Lung (tissue), 14 donors: ENCODE results near the gene FCGR2B. TPM values are rescaled to one million over a fixed set of nuclear protein-coding genes. Genes with fewer than 3 reads are reported as not detected.
A peak's percentile ranks its signal among the peaks of the same experiment; 100 is the strongest.
"Not testable (repeated sequence)": the region's sequence is repeated elsewhere in the genome, so short reads cannot be mapped to it uniquely, and the experiment has no call there.

Experiments
- ATAC-seq: fragments of 200-7000 bp; cut with Tn5 transposase; one replicate; pipeline ENCODE4 v1.9.1; 2020; ENCODE audit warnings: moderate number of reproducible peaks; ENCODE audit not compliant: insufficient read depth, low FRiP score
- DNase-seq, 3 donors: peaks; one replicate each; pipeline ENCODE4 v3.0.0-alpha.2; 2013 to 2017
- H3K27ac ChIP-seq, 2 donors: one replicate each; pipeline ENCODE4 v1.5.1; 2013; ENCODE audit warnings: mild to moderate bottlenecking in 2 of 2, moderate library complexity in 2 of 2, control low read depth in 1 of 2, inconsistent platforms in 1 of 2, low read depth in 1 of 2, low read length in 1 of 2
- H3K27me3 ChIP-seq, 3 donors: one replicate each; pipeline ENCODE4 v1.5.1; 2013; ENCODE audit warnings: low read length in 2 of 3; ENCODE audit not compliant: control insufficient read depth in 3 of 3, insufficient read depth in 3 of 3
- H3K36me3 ChIP-seq, 4 donors: one replicate each; pipeline ENCODE4 v1.5.1; 2013; ENCODE audit warnings: low read length in 4 of 4, mild to moderate bottlenecking in 1 of 4, moderate library complexity in 1 of 4; ENCODE audit not compliant: control insufficient read depth in 4 of 4, insufficient read depth in 4 of 4
- H3K4me1 ChIP-seq, 5 donors: one replicate each; pipeline ENCODE4 v1.5.1; 2013; ENCODE audit warnings: low read length in 5 of 5, mild to moderate bottlenecking in 2 of 5, moderate library complexity in 1 of 5; ENCODE audit not compliant: control insufficient read depth in 5 of 5, insufficient read depth in 5 of 5
- H3K4me3 ChIP-seq: one replicate; pipeline ENCODE4 v1.5.1; 2013; ENCODE audit warnings: mild to moderate bottlenecking, control low read depth, moderate library complexity
- H3K9ac ChIP-seq, 2 donors: one replicate each; pipeline ENCODE4 v1.5.1; 2013; ENCODE audit warnings: low read length in 2 of 2, control low read depth in 1 of 2; ENCODE audit not compliant: insufficient read depth in 1 of 2
- H3K9me3 ChIP-seq, 4 donors: one replicate each; pipeline ENCODE4 v1.5.1; 2013; ENCODE audit warnings: low read length in 3 of 4, mild to moderate bottlenecking in 1 of 4, moderate library complexity in 1 of 4; ENCODE audit not compliant: control insufficient read depth in 4 of 4, insufficient read depth in 3 of 4
- WGBS, 2 donors: extraction: QIAGEN DNeasy Blood & Tissue Kit; methylation state at CpG; one replicate each; pipeline ENCODE4 v1.1.7; 2013; 5-methylcytosine and 5-hydroxymethylcytosine counted together
- long read RNA-seq, 5 donors: transcript quantifications; one replicate each; lab custom pipeline, GENCODE V29; 2026
- polyA plus RNA-seq, 2 donors: library from polyadenylated mRNA; stranded (reverse); fragments of 200-250 nt; gene quantifications; one replicate each; pipeline ENCODE4 v1.2.1, GENCODE V29; 2013
- total RNA-seq, 2 donors: library from RNA; depleted of rRNA in 1 of 2; stranded (reverse); fragments of >200 nt in 1 of 2; gene quantifications; one replicate each; pipeline ENCODE4 v1.2.1, GENCODE V29; 2014 to 2021
- donor health status: Bipolar disorder and iron deficiency.
- donor health status: healthy.
- donor health status: DM: yes; HTN: yes; CAD: no.

Gene FCGR2B
- total RNA-seq = 10 to 100 TPM in 1 of 2 donors, 1 to 10 TPM in 1; 6.8 to 12.3 TPM
- 10 to 100 TPM in 1 of 2 donors, 1 to 10 TPM in 1; 9.0 to 12.0 TPM for polyA plus RNA-seq
- long read RNA-seq, donor 1 = 0 reads
- long read RNA-seq, donor 2 = 0 reads
- long read RNA-seq, donor 3 = 0 reads
- long read RNA-seq, donor 4 = 0 reads
- long read RNA-seq, donor 5 = 0 reads

- not testable (repeated sequence) for H3K27ac ChIP-seq, H3K4me3 ChIP-seq, H3K9me3 ChIP-seq, ATAC-seq, H3K9ac ChIP-seq, H3K4me1 ChIP-seq, DNase-seq, H3K27me3 ChIP-seq, H3K36me3 ChIP-seq
- WGBS, 2 donors = no CpG with 5 or more reads among the region's 4 CpGs
These were observed at the start of gene FCGR2B for GRCh38 chr1:161662684-161663339. Gene FCGR2B, plus strand, starts transcription at chr1:161663143. Its CDS starts 99 bp downstream, at chr1:161663242.

- not testable (repeated sequence) for H3K4me1 ChIP-seq, H3K36me3 ChIP-seq, H3K27ac ChIP-seq, H3K9me3 ChIP-seq, H3K27me3 ChIP-seq, ATAC-seq, H3K9ac ChIP-seq, DNase-seq, H3K4me3 ChIP-seq
- 91 to 92% methylated on average over 20 to 30 of the region's 30 CpGs for WGBS, 2 donors
These were observed 46.5 kb upstream of the FCGR2B start for GRCh38 chr1:161616417-161616816.

- peaks cover 0 to 15% (median 7%) of the 10 kb centered on the region in 3 donors for H3K27me3 ChIP-seq
- not testable (repeated sequence) for H3K36me3 ChIP-seq, ATAC-seq, H3K4me1 ChIP-seq, H3K9me3 ChIP-seq, H3K4me3 ChIP-seq, H3K9ac ChIP-seq, H3K27ac ChIP-seq, DNase-seq
- WGBS, 2 donors = 88 to 89% methylated on average over 3 to 4 of the region's 4 CpGs
These were observed 44.4 kb upstream of the FCGR2B start for GRCh38 chr1:161618517-161618916.

DNA sequence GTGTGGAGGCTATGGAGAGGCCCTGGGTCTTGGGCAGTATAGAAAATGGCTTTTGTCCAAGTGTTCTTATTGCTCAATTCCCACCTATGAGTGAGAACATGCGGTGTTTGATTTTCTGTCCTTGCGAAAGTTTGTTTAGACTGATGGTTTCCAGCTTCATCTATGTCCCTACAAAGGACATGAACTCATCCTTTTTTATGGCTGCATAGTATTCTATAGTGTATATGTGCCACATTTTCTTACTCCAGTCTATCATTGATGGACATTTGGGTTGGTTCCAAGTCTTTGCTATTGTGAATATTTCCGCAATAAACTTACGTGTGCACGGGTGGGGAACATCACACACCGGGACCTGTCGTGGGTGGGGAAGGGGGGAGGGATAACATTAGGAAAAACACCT, 42.5 kb upstream of the FCGR2B start:
- not testable (repeated sequence) for H3K9ac ChIP-seq, H3K36me3 ChIP-seq, H3K27ac ChIP-seq, H3K4me3 ChIP-seq, ATAC-seq, DNase-seq, H3K9me3 ChIP-seq, H3K4me1 ChIP-seq
- 75 to 84% methylated on average over 7 of the region's 7 CpGs for WGBS, 2 donors
- peaks cover 0 to 15% (median 10%) of the 10 kb centered on the region in 3 donors for H3K27me3 ChIP-seq

DNA sequence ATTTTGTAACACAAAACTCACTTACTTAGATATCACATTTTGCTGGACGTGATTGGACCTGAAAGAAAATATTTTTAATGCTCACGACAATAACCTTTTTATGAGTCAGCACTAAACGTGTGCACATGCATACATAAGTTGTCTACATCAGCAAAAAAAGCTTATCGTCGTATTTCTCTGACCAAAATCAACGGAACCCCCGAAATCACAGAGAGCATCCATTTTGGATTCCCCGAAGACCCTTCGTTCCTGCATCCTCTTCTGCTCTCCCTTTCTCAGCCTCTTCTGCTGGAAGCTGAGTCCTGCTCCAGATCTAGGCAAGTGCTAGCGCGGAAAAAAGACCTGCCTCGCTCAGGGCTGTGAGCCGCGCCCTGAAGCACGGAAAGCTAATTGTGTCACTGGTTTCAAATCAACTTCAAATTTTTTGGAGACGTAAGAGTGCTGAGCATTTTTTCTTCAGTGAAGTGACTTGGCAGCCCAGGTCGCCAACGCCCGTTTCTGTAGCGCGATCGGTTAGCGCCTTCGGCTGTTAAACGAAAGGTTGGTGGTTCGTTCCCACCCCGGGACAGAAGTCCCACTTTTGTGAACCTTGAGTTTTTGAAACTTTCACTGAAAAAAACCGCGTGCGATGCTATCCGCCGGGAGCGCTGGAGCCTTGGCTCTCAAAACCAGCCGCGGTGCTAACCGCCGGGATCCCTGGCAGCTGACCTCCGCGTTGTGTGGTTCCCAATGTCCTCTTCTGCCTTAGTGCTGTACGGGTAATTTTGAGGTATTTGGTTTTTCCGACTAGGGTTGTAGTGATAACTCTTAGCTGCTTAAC, 41.6 kb upstream of the FCGR2B start:
- H3K4me3 ChIP-seq, H3K4me1 ChIP-seq, H3K9me3 ChIP-seq, H3K36me3 ChIP-seq, H3K27ac ChIP-seq: not testable (repeated sequence)
- 1 to 4% methylated on average over 40 to 41 of the region's 41 CpGs for WGBS, 2 donors
- Histone ChIP-seq H3K9ac (peak overlapping the region in 1 of 2 donors; percentile 50), H3K27me3 (peaks cover 0 to 15% (median 10%) of the 10 kb centered on the region in 3 donors)
- ATAC-seq (peak; percentile 55), DNase-seq (peak; percentile 65 to 79 (median 78))

DNA sequence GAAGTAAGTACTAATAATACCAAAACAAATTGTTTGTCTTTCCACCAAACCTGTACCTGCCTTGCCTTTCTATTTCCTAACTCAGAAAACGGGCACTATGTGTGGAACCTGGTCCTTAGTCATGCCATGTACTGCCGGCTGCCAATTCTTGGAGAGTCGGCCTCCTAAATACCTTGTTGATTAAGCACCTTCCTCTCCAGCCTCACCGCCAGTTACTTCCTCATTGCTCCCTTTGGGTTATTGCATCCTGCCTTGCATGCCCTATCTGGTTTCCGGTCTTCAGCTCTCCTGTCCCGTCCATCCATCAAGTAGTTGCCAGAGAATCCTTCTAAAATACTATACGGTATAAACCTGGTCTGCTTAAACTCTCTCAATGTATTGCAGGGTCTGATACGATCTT, 40.9 kb upstream of the FCGR2B start:
- ATAC-seq = peak; percentile 9
- H3K9ac ChIP-seq, H3K4me1 ChIP-seq, H3K9me3 ChIP-seq, DNase-seq, H3K4me3 ChIP-seq, H3K36me3 ChIP-seq, H3K27ac ChIP-seq: not testable (repeated sequence)
- peaks cover 0 to 15% (median 10%) of the 10 kb centered on the region in 3 donors for H3K27me3 ChIP-seq
- WGBS, 2 donors = 22 to 50% methylated on average over 7 to 8 of the region's 8 CpGs

GRCh38 chr1:161623401-161624051, 39.4 kb upstream of the FCGR2B start:
- not testable (repeated sequence) for H3K9me3 ChIP-seq, H3K27ac ChIP-seq, ATAC-seq, H3K4me1 ChIP-seq, H3K36me3 ChIP-seq, H3K9ac ChIP-seq, DNase-seq, H3K4me3 ChIP-seq
- WGBS, 2 donors = 29% methylated on average over 5 to 6 of the region's 6 CpGs
- peaks cover 0 to 15% (median 10%) of the 10 kb centered on the region in 3 donors for H3K27me3 ChIP-seq
